HepG2 (cell line): ENCODE measurements around the gene DRAP1. TPM values are rescaled to one million over a fixed set of nuclear protein-coding genes. Genes with fewer than 3 reads are reported as not detected.

Source experiments
- ATAC-seq: fragments of 200-7000 bp; cut with Tn5 transposase; 3 replicates; pipeline ENCODE4 v1.9.1; 2020; ENCODE audit warnings: mild to moderate bottlenecking, moderate library complexity
- BruUV-seq: library from RNA; stranded (reverse); fragments of 400-500 nt; replicated peaks from 2 replicates; lab custom pipeline; 2021; lab: Mats Ljungman, UMichigan
- CTCF ChIA-PET: fragments of 300-600 bp; formaldehyde crosslinking; extraction: SDS; loops from one replicate; lab custom pipeline; 2021; ENCODE audit warnings: low total read pairs, inconsistent platforms, low intra/inter-chr PET ratio; lab: Yijun Ruan, JAX
- POLR2A ChIA-PET: fragments of 350-600 bp; sonication (Branson Sonifier 250); formaldehyde crosslinking; loops from one replicate; lab custom pipeline; 2020; ENCODE audit warnings: antibody characterized with exemption, inconsistent platforms; lab: Yijun Ruan, JAX
- DNase-seq: peaks from one replicate; pipeline ENCODE4 v3.0.0-alpha.2; 2015; ENCODE audit warnings: low spot score
- FAIRE-seq: peaks from 3 replicates; lab custom pipeline; 2011; peaks lifted over from hg19 to GRCh38; lab: Jason Lieb, UNC
- H2AFZ ChIP-seq: one replicate; pipeline ENCODE4 v1.6.1; 2011; ENCODE audit warnings: low read length, inconsistent platforms
- H3K27ac ChIP-seq: fragments of 300-600 bp; 3 replicates; pipeline ENCODE4 v1.8.0; 2011; ENCODE audit warnings: mixed run types, mild to moderate bottlenecking, mixed read lengths, low read length, inconsistent platforms; ENCODE audit not compliant: insufficient read depth; ENCODE audit errors: extremely low read length
- H3K27me3 ChIP-seq, 2 experiments: fragments of 200-600 bp in 1 of 2; 2 replicates in 1 of 2; 3 replicates in 1 of 2; pipeline versions ENCODE4 v1.6.0 to v1.8.0; 2011; ENCODE audit warnings: low read length in 2 of 2, mild to moderate bottlenecking in 2 of 2, moderate library complexity in 2 of 2, inconsistent platforms in 1 of 2; ENCODE audit not compliant: insufficient read depth in 2 of 2, control insufficient read depth in 1 of 2
- H3K36me3 ChIP-seq, 2 experiments: fragments of 200-600 bp in 1 of 2; replicated peaks in 1 of 2; 2 replicates in 1 of 2; 3 replicates in 1 of 2; pipeline versions ENCODE4 v1.5.1 to v1.8.0; 2011; ENCODE audit warnings: low read length in 2 of 2, inconsistent platforms in 1 of 2; ENCODE audit not compliant: insufficient read depth in 2 of 2, control insufficient read depth in 1 of 2
- H3K4me1 ChIP-seq: 2 replicates; pipeline ENCODE4 v1.5.1; 2012; ENCODE audit warnings: low read length, inconsistent platforms; ENCODE audit not compliant: insufficient read depth
- H3K4me2 ChIP-seq: 2 replicates; pipeline ENCODE4 v1.6.0; 2011; ENCODE audit warnings: low read depth, low read length, inconsistent platforms
- H3K4me3 ChIP-seq, 3 experiments: fragments of 200-600 bp in 1 of 3; sonication (generic), shearing (Covaris generic) in 1 of 3; replicated peaks in 1 of 3; 2 replicates each; pipeline ENCODE4 v1.5.1; 2011 to 2016; ENCODE audit warnings: low read length in 3 of 3, inconsistent platforms in 2 of 3, low read depth in 2 of 3, mild to moderate bottlenecking in 2 of 3, control low read depth in 1 of 3, mixed read lengths in 1 of 3; ENCODE audit not compliant: insufficient read depth in 1 of 3
- H3K79me2 ChIP-seq: one replicate; pipeline ENCODE4 v1.6.1; 2011; ENCODE audit warnings: low read length, inconsistent platforms; ENCODE audit not compliant: insufficient read depth
- H3K9ac ChIP-seq: 2 replicates; pipeline ENCODE4 v1.6.0; 2011; ENCODE audit warnings: mild to moderate bottlenecking, low read depth, low read length, inconsistent platforms; ENCODE audit not compliant: insufficient read depth
- H3K9me3 ChIP-seq: 2 replicates; pipeline ENCODE4 v1.5.1; 2012; ENCODE audit warnings: mild to moderate bottlenecking, low read length
- H4K20me1 ChIP-seq: 2 replicates; pipeline ENCODE4 v1.6.0; 2011; ENCODE audit warnings: inconsistent platforms, mild to moderate bottlenecking, low read length, moderate library complexity; ENCODE audit not compliant: insufficient read depth
- BCL3 ChIP-seq: sonication (generic); formaldehyde crosslinking; IDR thresholded peaks from 2 replicates; pipeline ENCODE4 v1.5.1; 2020; ENCODE audit warnings: mild to moderate bottlenecking, missing genetic modification reagents, moderate library complexity
- GABPA ChIP-seq, 2 experiments: IDR thresholded peaks; 2 replicates each; pipeline ENCODE4 v1.6.1; 2011 to 2016; ENCODE audit warnings: low read depth in 2 of 2, low read length in 1 of 2, missing biosample characterization in 1 of 2, missing genetic modification characterization in 1 of 2
- NR2F1 ChIP-seq, 2 experiments: fragments of 450-650 bp in 1 of 2; formaldehyde crosslinking in 1 of 2; IDR thresholded peaks; 2 replicates each; pipeline versions ENCODE4 v1.5.0 to v1.6.1; 2016 to 2020; ENCODE audit warnings: mild to moderate bottlenecking in 1 of 2, missing compliant biosample characterization in 1 of 2, missing genetic modification reagents in 1 of 2, moderate library complexity in 1 of 2
- SOX13 ChIP-seq, 3 experiments: fragments of 450-650 bp in 1 of 3; sonication (generic) in 1 of 3; formaldehyde crosslinking in 1 of 3; IDR thresholded peaks in 2 of 3; conservative IDR thresholded peaks in 1 of 3; 2 replicates each; pipeline versions ENCODE4 v1.5.0 to v1.6.1; 2016 to 2020; ENCODE audit warnings: antibody characterized with exemption in 1 of 3, mild to moderate bottlenecking in 1 of 3, missing compliant biosample characterization in 1 of 3, missing genetic modification reagents in 1 of 3, moderate library complexity in 1 of 3
- ZNF263 ChIP-seq: sonication (generic); formaldehyde crosslinking; IDR thresholded peaks from 2 replicates; pipeline ENCODE4 v1.4.0; 2020; ENCODE audit warnings: missing genetic modification reagents
- ZNF768 ChIP-seq: sonication (generic); formaldehyde crosslinking; IDR thresholded peaks from 2 replicates; pipeline ENCODE4 v1.4.0; 2020; ENCODE audit warnings: missing genetic modification reagents
- WGBS: methylation state at CpG from one replicate; pipeline ENCODE4 v1.1.6; 2017; ENCODE audit warnings: low lambda C conversion rate; 5-methylcytosine and 5-hydroxymethylcytosine counted together
- in situ Hi-C: cut with HindIII; loops from 2 replicates; pipeline ENCODE4 v1.10.0; 2017; ENCODE audit warnings: low pct_unique_long_range_greater_than_20kb; ENCODE audit not compliant: extremely low pct_ligation_motif_present
- intact Hi-C: fragments of 100-400 bp; cut with micrococcal nuclease; formaldehyde crosslinking; loops from one replicate; pipeline ENCODE4 v1.10.0; 2022; ENCODE audit not compliant: unreplicated experiment
- polyA plus RNA-seq, 8 experiments: library from polyadenylated mRNA; depleted of rRNA in 3 of 8; stranded (reverse) in 7 of 8; unstranded in 1 of 8; fragments of >200 nt; fragmentation: Illumina TruSeq in 4 of 8; extraction: Trizol in 4 of 8; gene quantifications; 2 replicates each; pipeline versions ENCODE4 v1.2.1 to v1.2.3, GENCODE V29; 2011 to 2016; ENCODE audit warnings: low read depth in 4 of 8, missing spikeins in 1 of 8, mixed read lengths in 1 of 8; ENCODE audit not compliant: insufficient read depth in 1 of 8
- total RNA-seq, 5 experiments: library from RNA; depleted of rRNA; stranded (reverse); fragments of >200 nt; fragmentation: Illumina TruSeq; extraction: Trizol; gene quantifications; 2 replicates each; pipeline ENCODE4 v1.2.3, GENCODE V29; 2016; ENCODE audit warnings: low read depth in 1 of 5

The DRAP1 gene
- total and polyA plus RNA-seq, 2 of the 13 experiments (the other 11 are each of a cell fraction or from before 2014, with no cell fraction given) = 46.8 to 52.3 TPM

DNA sequence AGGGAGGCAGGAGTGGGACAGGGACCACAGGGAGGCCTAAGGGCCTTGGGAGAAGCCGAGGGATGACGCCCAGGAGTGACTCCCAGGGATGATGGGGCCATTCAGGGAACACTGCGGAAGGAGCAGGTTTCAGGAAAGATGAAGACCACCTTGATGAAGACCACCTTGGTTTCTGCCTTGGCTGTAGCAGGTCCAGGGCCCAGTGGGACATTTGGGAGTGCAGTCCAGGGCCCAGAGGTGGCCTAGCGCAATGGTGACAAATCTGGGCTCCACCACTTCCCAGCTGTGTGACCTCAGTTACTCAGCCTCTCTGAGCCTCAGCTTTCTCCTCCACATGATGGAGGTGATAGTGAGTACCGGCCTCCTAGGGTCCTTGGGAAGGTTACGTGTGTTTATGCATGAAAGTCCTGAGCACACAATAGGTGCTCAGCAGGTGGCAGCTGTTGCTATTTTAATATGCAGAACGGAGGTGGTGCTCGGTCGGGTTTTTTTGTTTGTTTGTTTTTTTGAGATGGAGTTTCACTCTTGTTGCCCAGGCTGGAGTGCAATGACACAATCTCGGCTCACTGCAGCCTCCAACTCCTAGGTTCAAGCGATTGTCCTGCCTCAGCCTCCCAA is 26.8 kb downstream of the DRAP1 start:
- peaks cover 0 to 29% of the 10 kb centered on the region in 2 experiments; a peak in 4 of 5 replicates for H3K27me3 ChIP-seq
- no peak overlapping the region for H3K27ac ChIP-seq
- ChIA-PET CTCF (no interaction called here), POLR2A (interaction anchor here (1.4 to 1.6 kb wide), 3 partner anchors 15 to 56 kb away, joined by 3 to 9 read pairs (median 5); partner anchors contain the start of genes CCDC85B and FOSL1)
- peaks cover 76% of the 10 kb centered on the region for H3K4me1 ChIP-seq
- no peaks in the 10 kb centered on the region for H3K79me2 ChIP-seq
- no peak overlapping the region; a peak in 1 of 6 replicates for H3K4me3 ChIP-seq
- H2AFZ ChIP-seq = no peak overlapping the region
- BruUV-seq = no TSS peak
- ATAC-seq = no peak
- intact Hi-C loops = no loop called here
- no peak for FAIRE-seq
- in situ Hi-C loops = no loop called here
- H3K9me3 ChIP-seq = no peaks in the 10 kb centered on the region
- TF ChIP-seq SOX13 (IDR thresholded peaks at IDR 0.05) = no peak
- no peak for TF ChIP-seq SOX13 (CRISPR knock-in tag; conservative IDR thresholded peaks at IDR 0.05 in 1 of 2, IDR thresholded peaks at IDR 0.05 in 1 of 2)
- TF ChIP-seq ZNF768 (CRISPR knock-in tag) = peak; percentile 79
- 0 out of 2 replicates have a peak, but pooled peaks have one; percentile 13 for TF ChIP-seq GABPA (IDR thresholded peaks at IDR 0.05; ENCODE audit: low read depth, low read length)
- TF ChIP-seq GABPA (CRISPR knock-in tag; IDR thresholded peaks at IDR 0.05; ENCODE audit: low read depth) = no peak
- H3K4me2 ChIP-seq = no peak overlapping the region
- 31% methylated on average over 10 of the region's 11 CpGs for WGBS
- no peaks in the 10 kb centered on the region for H3K36me3 ChIP-seq
- no peaks in the 10 kb centered on the region for H4K20me1 ChIP-seq
- no peak for DNase-seq
- no peak overlapping the region for H3K9ac ChIP-seq

DNA sequence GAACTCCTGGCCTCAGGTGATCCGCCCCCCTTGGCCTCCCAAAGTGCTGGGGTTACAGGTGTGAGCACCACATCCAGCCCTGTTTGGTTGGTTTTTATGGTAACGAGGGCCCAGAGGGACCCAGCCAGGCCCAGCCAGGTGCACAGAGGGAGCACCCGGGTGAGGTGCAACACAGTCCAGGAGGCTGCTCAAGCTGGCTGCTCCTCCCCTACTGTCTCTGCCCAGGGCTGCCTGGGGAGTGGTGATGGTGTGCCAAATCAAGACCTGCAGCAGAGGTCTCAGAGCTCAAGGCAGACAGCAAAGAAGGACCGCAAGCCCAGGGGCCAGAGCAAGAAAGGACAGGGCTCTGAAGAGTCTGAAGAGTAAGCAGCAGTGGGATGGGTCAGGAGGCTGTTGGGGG is 27.4 kb downstream of the DRAP1 start:
- no TSS peak for BruUV-seq
- POLR2A ChIA-PET = interaction anchor here (1.0 to 1.6 kb wide), 5 partner anchors 14 to 58 kb away, joined by 3 to 9 read pairs (median 4); partner anchors contain the start of genes CCDC85B, FIBP and FOSL1
- H3K9me3 ChIP-seq = no peaks in the 10 kb centered on the region
- H3K9ac ChIP-seq = no peak overlapping the region
- no peaks in the 10 kb centered on the region for H4K20me1 ChIP-seq
- CTCF ChIA-PET = no interaction called here
- no peak overlapping the region for H3K27ac ChIP-seq
- peaks cover 76% of the 10 kb centered on the region for H3K4me1 ChIP-seq
- in situ Hi-C loops = no loop called here
- H3K4me3 ChIP-seq = no peak overlapping the region; a peak in 1 of 6 replicates
- H3K36me3 ChIP-seq = no peaks in the 10 kb centered on the region
- H3K4me2 ChIP-seq = peak overlapping the region; percentile 67; the same call in 1 of the 2 replicates
- peaks cover 0 to 23% of the 10 kb centered on the region in 2 experiments; a peak in 4 of 5 replicates for H3K27me3 ChIP-seq
- no peaks in the 10 kb centered on the region for H3K79me2 ChIP-seq
- TF ChIP-seq NR2F1 (CRISPR knock-in tag; IDR thresholded peaks at IDR 0.05) (no peak), BCL3 (CRISPR knock-in tag) (0 out of 2 replicates have a peak, but pooled peaks have one; percentile 1), ZNF263 (peak; percentile 60)
- TF ChIP-seq, all 625 proteins: peak for 2
- FAIRE-seq = no peak
- no peak overlapping the region for H2AFZ ChIP-seq
- ATAC-seq = peak; percentile 28
- no peak for DNase-seq
- WGBS = 42% methylated on average over 2 of the region's 4 CpGs
- intact Hi-C loops = no loop called here
